Activated naive CD8-positive, alpha-beta T cell treated with anti-CD3 and anti-CD28 coated beads, Interleukin-2, amount 50 U/mL, for 16 hours (primary cell): ENCODE results near the gene RNF5.

Source experiments
- DNase-seq: peaks from one replicate; pipeline ENCODE4 v3.0.0-alpha.2; 2020; ENCODE audit warnings: low read depth, low spot score

The RNF5 gene

GRCh38 chr6:32151863-32152768 lies 26.1 kb upstream of the RNF5 start, which contains the start of gene PRRT1:
PRRT1 (minus strand) TSS chr6:32151939; CDS start chr6:32151827, 112 bp downstream.
- no peak for DNase-seq

- no peak for DNase-seq
Measured at GRCh38 chr6:32152769-32153563, 25.2 kb upstream of the RNF5 start.

- peak; percentile 78 for DNase-seq
Measured at GRCh38 chr6:32153564-32154513, 24.4 kb upstream of the RNF5 start, which contains the start of gene PPT2. PPT2 (plus strand) TSS chr6:32154141; CDS start chr6:32154595, 454 bp downstream.

GRCh38 chr6:32154514-32155161 lies 23.6 kb upstream of the RNF5 start:
- DNase-seq, result no peak

- no peak for DNase-seq
Measured at GRCh38 chr6:32156891-32157290, 21.3 kb upstream of the RNF5 start.

- no peak for DNase-seq
Measured at GRCh38 chr6:32158052-32158451, 20.2 kb upstream of the RNF5 start.

GRCh38 chr6:32163559-32164258 lies 14.5 kb upstream of the RNF5 start:
- DNase-seq, result no peak

- no peak for DNase-seq
Measured at GRCh38 chr6:32164295-32164694, 13.9 kb upstream of the RNF5 start, which contains the start of gene EGFL8. EGFL8 (plus strand) TSS chr6:32164595; CDS start chr6:32166166, 1,571 bp downstream.

- no peak for DNase-seq
Measured at GRCh38 chr6:32166411-32167061, 11.7 kb upstream of the RNF5 start.

- no peak for DNase-seq
Measured at GRCh38 chr6:32167154-32167760, 10.9 kb upstream of the RNF5 start.

GRCh38 chr6:32167761-32168262 lies 10.4 kb upstream of the RNF5 start:
- DNase-seq, result no peak

- DNase-seq, result no peak
Measured at GRCh38 chr6:32168350-32168749, 9.9 kb upstream of the RNF5 start.

- DNase-seq, result no peak
Measured at GRCh38 chr6:32168807-32169591, 9.2 kb upstream of the RNF5 start.

- DNase-seq, result no peak
Measured at GRCh38 chr6:32170294-32170693, 7.9 kb upstream of the RNF5 start.

- DNase-seq, result no peak
Measured at GRCh38 chr6:32171234-32171633, 7.0 kb upstream of the RNF5 start.

GRCh38 chr6:32173051-32173727 lies 5.0 kb upstream of the RNF5 start:
- DNase-seq, result no peak

GRCh38 chr6:32174416-32174815 lies 3.8 kb upstream of the RNF5 start:
- no peak for DNase-seq

GRCh38 chr6:32175322-32175710 lies 2.9 kb upstream of the RNF5 start:
- DNase-seq, result no peak
